NCI-H226 (cell line): Measurements from ENCODE around the gene PXDC1.
"Not testable (repeated sequence)": the region's sequence is repeated elsewhere in the genome, so short reads cannot be mapped to it uniquely, and the experiment has no call there.

Experiments used
- DNase-seq: peaks from one replicate; pipeline ENCODE4 v3.0.0-alpha.2; 2015

PXDC1 gene

GRCh38 chr6:3782876-3783832 is 31.6 kb upstream of the PXDC1 start:
- no peak for DNase-seq

- DNase-seq, result no peak
Observed at GRCh38 chr6:3781504-3781903, 30.0 kb upstream of the PXDC1 start.

GRCh38 chr6:3779574-3779849 is 28.0 kb upstream of the PXDC1 start:
- DNase-seq, result no peak

GRCh38 chr6:3778701-3779573 is 27.4 kb upstream of the PXDC1 start:
- no peak for DNase-seq

- DNase-seq, result no peak
Observed at GRCh38 chr6:3777730-3778461, 26.4 kb upstream of the PXDC1 start.

- DNase-seq, result no peak
Observed at GRCh38 chr6:3776881-3777507, 25.5 kb upstream of the PXDC1 start.

GRCh38 chr6:3775847-3776246 is 24.3 kb upstream of the PXDC1 start:
- no peak for DNase-seq

GRCh38 chr6:3775386-3775785 is 23.9 kb upstream of the PXDC1 start:
- DNase-seq, result no peak

- no peak for DNase-seq
Observed at GRCh38 chr6:3773678-3774298, 22.3 kb upstream of the PXDC1 start.

GRCh38 chr6:3772127-3772999 is 20.9 kb upstream of the PXDC1 start:
- not testable (repeated sequence) for DNase-seq

GRCh38 chr6:3771407-3772011 is 20.0 kb upstream of the PXDC1 start:
- no peak for DNase-seq

- no peak for DNase-seq
Observed at GRCh38 chr6:3770023-3770720, 18.7 kb upstream of the PXDC1 start.

GRCh38 chr6:3769610-3770009 is 18.1 kb upstream of the PXDC1 start:
- DNase-seq, result peak; percentile 54

- DNase-seq, result peak; percentile 39
Observed at GRCh38 chr6:3768502-3768901, 17.0 kb upstream of the PXDC1 start.

GRCh38 chr6:3767483-3767882 is 16.0 kb upstream of the PXDC1 start:
- peak; percentile 54 for DNase-seq

GRCh38 chr6:3766214-3766613 is 14.7 kb upstream of the PXDC1 start:
- no peak for DNase-seq

GRCh38 chr6:3765415-3765814 is 13.9 kb upstream of the PXDC1 start:
- DNase-seq, result no peak

GRCh38 chr6:3764516-3765335 is 13.2 kb upstream of the PXDC1 start:
- no peak for DNase-seq

- DNase-seq, result no peak
Observed at GRCh38 chr6:3762852-3763251, 11.3 kb upstream of the PXDC1 start.
